H9 (cell line): Measurements from ENCODE around the gene CBR1. TPM values are rescaled to one million over a fixed set of nuclear protein-coding genes. Genes with fewer than 3 reads are reported as not detected.

Experiments
- DNase-seq: peaks from one replicate; pipeline ENCODE4 v3.0.0-alpha.2; 2017
- H2AFZ ChIP-seq: one replicate; pipeline ENCODE4 v1.6.1; 2013; ENCODE audit warnings: mild to moderate bottlenecking, low read length, control low read depth, moderate library complexity
- H2AK5ac ChIP-seq: 2 replicates; pipeline ENCODE4 v1.6.1; 2013; ENCODE audit warnings: low read length, control low read depth, mixed read lengths; ENCODE audit not compliant: insufficient read length
- H2BK120ac ChIP-seq: one replicate; pipeline ENCODE4 v1.6.1; 2013; ENCODE audit warnings: low read depth, mild to moderate bottlenecking, low read length, control low read depth, inconsistent platforms; ENCODE audit not compliant: poor library complexity, severe bottlenecking
- H2BK12ac ChIP-seq: 2 replicates; pipeline ENCODE4 v1.6.1; 2013; ENCODE audit warnings: low read length, control low read depth, mixed read lengths, low read depth; ENCODE audit not compliant: insufficient read length
- H2BK15ac ChIP-seq: 2 replicates; pipeline ENCODE4 v1.6.1; 2013; ENCODE audit warnings: low read depth, low read length, control low read depth
- H2BK20ac ChIP-seq: one replicate; pipeline ENCODE4 v1.6.1; 2013; ENCODE audit warnings: low read depth, mild to moderate bottlenecking, low read length, control low read depth, inconsistent platforms; ENCODE audit not compliant: poor library complexity, severe bottlenecking
- H2BK5ac ChIP-seq: 2 replicates; pipeline ENCODE4 v1.6.1; 2013; ENCODE audit warnings: low read length, control low read depth, mixed read lengths; ENCODE audit not compliant: insufficient read length
- H3K14ac ChIP-seq: 2 replicates; pipeline ENCODE4 v1.6.1; 2013; ENCODE audit warnings: low read length, control low read depth; ENCODE audit not compliant: insufficient read depth
- H3K18ac ChIP-seq: 2 replicates; pipeline ENCODE4 v1.6.1; 2013; ENCODE audit warnings: low read depth, mild to moderate bottlenecking, mixed read lengths, low read length, control low read depth; ENCODE audit not compliant: insufficient read length
- H3K23ac ChIP-seq: 2 replicates; pipeline ENCODE4 v1.6.1; 2013; ENCODE audit warnings: low read length, control low read depth, mixed read lengths, low read depth; ENCODE audit not compliant: insufficient read length
- H3K23me2 ChIP-seq: 2 replicates; pipeline ENCODE4 v1.6.1; 2013; ENCODE audit warnings: low read depth, mild to moderate bottlenecking, mixed read lengths, low read length, control low read depth; ENCODE audit not compliant: insufficient read length, poor library complexity, severe bottlenecking
- H3K27ac ChIP-seq: 2 replicates; pipeline ENCODE4 v1.5.1; 2013; ENCODE audit warnings: low read length, control low read depth, mixed read lengths, low read depth; ENCODE audit not compliant: insufficient read length
- H3K27me3 ChIP-seq: 2 replicates; pipeline ENCODE4 v1.6.1; 2013; ENCODE audit warnings: low read length, control low read depth, inconsistent platforms; ENCODE audit not compliant: insufficient read depth
- H3K4ac ChIP-seq: 2 replicates; pipeline ENCODE4 v1.6.1; 2013; ENCODE audit warnings: low read depth, mild to moderate bottlenecking, control low read depth, inconsistent platforms, low read length, moderate library complexity
- H3K4me1 ChIP-seq: 2 replicates; pipeline ENCODE4 v1.6.1; 2013; ENCODE audit warnings: low read length, control low read depth, inconsistent platforms; ENCODE audit not compliant: insufficient read depth
- H3K4me2 ChIP-seq: 2 replicates; pipeline ENCODE4 v1.6.1; 2013; ENCODE audit warnings: low read length, control low read depth, mixed read lengths; ENCODE audit not compliant: insufficient read length, insufficient read depth
- H3K56ac ChIP-seq: 2 replicates; pipeline ENCODE4 v1.6.1; 2013; ENCODE audit warnings: low read depth, mild to moderate bottlenecking, mixed read lengths, low read length, control low read depth; ENCODE audit not compliant: insufficient read length
- H3K79me1 ChIP-seq: 2 replicates; pipeline ENCODE4 v1.6.1; 2013; ENCODE audit warnings: low read depth, mild to moderate bottlenecking, moderate library complexity, low read length, control low read depth, inconsistent platforms; ENCODE audit not compliant: insufficient read depth, poor library complexity, severe bottlenecking
- H3K79me2 ChIP-seq: 2 replicates; pipeline ENCODE4 v1.6.1; 2013; ENCODE audit warnings: low read length, control low read depth, inconsistent platforms; ENCODE audit not compliant: insufficient read depth
- H3K9ac ChIP-seq: 2 replicates; pipeline ENCODE4 v1.6.1; 2013; ENCODE audit warnings: low read length, control low read depth, mixed read lengths; ENCODE audit not compliant: insufficient read length; ENCODE audit errors: extremely low read depth
- H3K9me3 ChIP-seq: one replicate; pipeline ENCODE4 v1.6.1; 2013; ENCODE audit warnings: low read depth, low read length, inconsistent platforms; ENCODE audit not compliant: control insufficient read depth
- H3T11ph ChIP-seq: one replicate; pipeline ENCODE4 v1.6.1; 2013; ENCODE audit warnings: mild to moderate bottlenecking, low read length, control low read depth, inconsistent platforms
- H4K20me1 ChIP-seq: one replicate; pipeline ENCODE4 v1.6.1; 2013; ENCODE audit not compliant: control insufficient read depth, insufficient read length, insufficient read depth
- H4K5ac ChIP-seq: 2 replicates; pipeline ENCODE4 v1.6.1; 2013; ENCODE audit warnings: low read depth, mild to moderate bottlenecking, mixed read lengths, low read length, control low read depth; ENCODE audit not compliant: insufficient read length
- H4K8ac ChIP-seq: replicated peaks from 2 replicates; pipeline ENCODE4 v1.6.1; 2013; ENCODE audit warnings: low read length, control low read depth, mixed read lengths, low read depth; ENCODE audit not compliant: insufficient read length
- H4K91ac ChIP-seq: 2 replicates; pipeline ENCODE4 v1.6.1; 2013; ENCODE audit warnings: low read depth, mild to moderate bottlenecking, moderate library complexity, mixed read lengths, low read length, control low read depth; ENCODE audit not compliant: insufficient read length
- H3K27ac Mint-ChIP-seq, 3 experiments: 2 replicates in 2 of 3; 3 replicates in 1 of 3; pipeline ENCODE4 v1.8.0; 2020 to 2021; ENCODE audit warnings: mixed read lengths in 3 of 3, mild to moderate bottlenecking in 1 of 3, moderate library complexity in 1 of 3
- H3K27me3 Mint-ChIP-seq: 2 replicates; pipeline ENCODE4 v1.8.0; 2021; ENCODE audit warnings: low read depth, mild to moderate bottlenecking, moderate library complexity, mixed read lengths
- H3K36me3 Mint-ChIP-seq, 3 experiments: 2 replicates in 2 of 3; 3 replicates in 1 of 3; pipeline ENCODE4 v1.8.0; 2020 to 2021; ENCODE audit warnings: low read depth in 3 of 3, mixed read lengths in 3 of 3; ENCODE audit not compliant: insufficient read depth in 1 of 3
- H3K4me1 Mint-ChIP-seq, 2 experiments: 2 replicates each; pipeline ENCODE4 v1.8.0; 2020; ENCODE audit warnings: mixed read lengths in 2 of 2
- H3K4me3 Mint-ChIP-seq, 2 experiments: 2 replicates in 1 of 2; 3 replicates in 1 of 2; pipeline ENCODE4 v1.8.0; 2020 to 2021; ENCODE audit warnings: mild to moderate bottlenecking in 2 of 2, mixed read lengths in 2 of 2, moderate library complexity in 1 of 2
- H3K9me3 Mint-ChIP-seq, 2 experiments: 2 replicates in 1 of 2; 3 replicates in 1 of 2; pipeline ENCODE4 v1.8.0; 2020; ENCODE audit warnings: mild to moderate bottlenecking in 2 of 2, mixed read lengths in 2 of 2, moderate library complexity in 1 of 2
- WGBS: extraction: QIAGEN DNeasy Blood & Tissue Kit; methylation state at CpG from one replicate; pipeline ENCODE4 v1.1.7; 2013; ENCODE audit warnings: missing lambda C conversion rate, low lambda C conversion rate, mixed read lengths; ENCODE audit not compliant: insufficient read length; ENCODE audit errors: extremely low coverage; 5-methylcytosine and 5-hydroxymethylcytosine counted together
- total RNA-seq: library from RNA; stranded (reverse); gene quantifications from 2 replicates; pipeline ENCODE4 v1.2.1, GENCODE V29; 2021
- TF ChIP-seq, protein P1 (sequence below): fragments of 200-600 bp; sonication (generic); conservative IDR thresholded peaks from 3 replicates; pipeline ENCODE4 v1.8.0; 2021; ENCODE audit warnings: antibody characterized with exemption, mild to moderate bottlenecking

CBR1 gene
- total RNA-seq, 1 experiment from 2014 or later, result 5.7 TPM

DNA sequence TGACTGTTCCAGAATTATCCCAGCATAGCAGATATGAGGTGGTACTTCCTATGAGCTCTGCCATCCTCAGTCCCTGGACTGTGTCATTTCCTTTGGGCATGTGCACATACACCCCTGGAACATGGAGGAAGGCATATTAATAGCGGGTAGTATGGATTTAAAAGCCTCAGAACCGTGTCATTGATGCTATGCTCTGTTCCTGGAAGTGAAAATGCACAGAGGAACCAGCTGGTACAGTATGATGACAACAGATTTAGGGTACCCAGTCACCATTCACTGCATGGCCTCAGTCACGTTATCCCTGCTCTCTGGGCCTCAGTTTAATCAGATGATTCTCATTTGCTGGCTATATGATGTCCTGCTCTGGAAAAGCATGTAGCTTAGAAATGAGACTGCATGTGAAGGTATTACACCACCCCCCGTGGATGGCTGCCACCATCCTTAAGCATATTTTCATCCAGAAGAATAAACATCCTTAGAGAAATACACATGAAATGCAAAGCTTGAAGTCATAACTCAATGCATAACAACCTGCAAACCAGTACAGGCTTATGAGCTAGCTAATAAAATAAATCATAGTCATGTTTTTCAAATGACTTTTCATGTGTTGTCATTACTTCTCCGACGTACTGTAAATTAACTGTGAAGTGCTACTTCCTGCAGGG is 47.3 kb upstream of the CBR1 start:
- Mint-ChIP-seq H3K9me3 (peaks cover 3 to 9% of the 10 kb centered on the region in 2 experiments; a peak in 3 of 5 replicates), H3K4me3 (no peak overlapping the region), H3K36me3 (peaks cover 0 to 6% (median 0%) of the 10 kb centered on the region in 3 experiments; a peak in 2 of 7 replicates), H3K27me3 (no peaks in the 10 kb centered on the region; the same call in 1 of the 2 replicates), H3K27ac (no peak overlapping the region; a peak in 2 of 7 replicates), H3K4me1 (no peaks in the 10 kb centered on the region)
- no peak for DNase-seq
- Histone ChIP-seq H3K27me3 (no peaks in the 10 kb centered on the region; the same call in 1 of the 2 replicates), H4K91ac (no peak overlapping the region), H2AK5ac (no peak overlapping the region), H4K8ac (no peak overlapping the region), H3K9me3 (peaks cover 9% of the 10 kb centered on the region), H3K79me2 (no peaks in the 10 kb centered on the region), H2AFZ (no peak overlapping the region), H3K9ac (no peak overlapping the region), H2BK20ac (no peak overlapping the region), H2BK120ac (no peak overlapping the region), H3K79me1 (no peaks in the 10 kb centered on the region), H3K4me2 (no peak overlapping the region), H3K56ac (no peak overlapping the region), H3K18ac (no peak overlapping the region), H2BK15ac (no peak overlapping the region), H3K4ac (no peak overlapping the region), H3T11ph (no peak overlapping the region), H3K14ac (no peak overlapping the region), H3K4me1 (no peaks in the 10 kb centered on the region), H3K27ac (no peak overlapping the region), H4K20me1 (no peaks in the 10 kb centered on the region), H4K5ac (no peak overlapping the region), H3K23me2 (no peaks in the 10 kb centered on the region), H3K23ac (no peak overlapping the region), H2BK5ac (no peak overlapping the region), H2BK12ac (no peak overlapping the region)
- WGBS, result no CpG with 5 or more reads among the region's 6 CpGs
- TF ChIP-seq, protein P1, sequence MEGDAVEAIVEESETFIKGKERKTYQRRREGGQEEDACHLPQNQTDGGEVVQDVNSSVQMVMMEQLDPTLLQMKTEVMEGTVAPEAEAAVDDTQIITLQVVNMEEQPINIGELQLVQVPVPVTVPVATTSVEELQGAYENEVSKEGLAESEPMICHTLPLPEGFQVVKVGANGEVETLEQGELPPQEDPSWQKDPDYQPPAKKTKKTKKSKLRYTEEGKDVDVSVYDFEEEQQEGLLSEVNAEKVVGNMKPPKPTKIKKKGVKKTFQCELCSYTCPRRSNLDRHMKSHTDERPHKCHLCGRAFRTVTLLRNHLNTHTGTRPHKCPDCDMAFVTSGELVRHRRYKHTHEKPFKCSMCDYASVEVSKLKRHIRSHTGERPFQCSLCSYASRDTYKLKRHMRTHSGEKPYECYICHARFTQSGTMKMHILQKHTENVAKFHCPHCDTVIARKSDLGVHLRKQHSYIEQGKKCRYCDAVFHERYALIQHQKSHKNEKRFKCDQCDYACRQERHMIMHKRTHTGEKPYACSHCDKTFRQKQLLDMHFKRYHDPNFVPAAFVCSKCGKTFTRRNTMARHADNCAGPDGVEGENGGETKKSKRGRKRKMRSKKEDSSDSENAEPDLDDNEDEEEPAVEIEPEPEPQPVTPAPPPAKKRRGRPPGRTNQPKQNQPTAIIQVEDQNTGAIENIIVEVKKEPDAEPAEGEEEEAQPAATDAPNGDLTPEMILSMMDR, result no peak
